ENCODE data around the gene USP22.

DNA sequence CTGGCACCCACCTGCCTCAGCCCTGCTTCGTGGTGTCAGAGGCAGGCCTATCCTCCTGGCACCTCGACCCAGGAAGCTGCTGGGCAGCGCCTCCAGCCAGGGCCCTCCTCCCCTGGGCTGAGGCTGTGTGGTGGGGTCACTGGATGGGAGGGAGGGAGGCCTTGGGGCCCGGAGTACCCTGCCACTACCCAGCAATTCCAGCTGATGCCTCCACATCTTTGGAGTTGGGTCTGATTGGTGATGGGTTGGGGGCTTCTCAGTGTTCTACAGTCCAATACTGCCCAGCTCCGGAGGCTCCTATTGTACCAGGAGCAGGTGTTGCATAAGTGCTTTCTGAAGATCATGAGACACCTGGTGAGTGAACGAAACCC is 48.0 kb downstream of the USP22 start:
- no peak for TF ChIP-seq YY1 (IDR thresholded peaks at IDR 0.05; ENCODE audit: insufficient read depth, insufficient read length)
- no peak for TF ChIP-seq ZNF274 (IDR thresholded peaks at IDR 0.05; ENCODE audit: low read depth, low read length)
- TF ChIP-seq SUZ12 (IDR thresholded peaks at IDR 0.05; ENCODE audit: extremely low read depth, insufficient read depth, insufficient read length), result no peak

All from NT2/D1 (cell line).